ENCODE measurements around the gene EDARADD.
"Not testable (repeated sequence)": the region's sequence is repeated elsewhere in the genome, so short reads cannot be mapped to it uniquely, and the experiment has no call there.

The EDARADD gene

DNA sequence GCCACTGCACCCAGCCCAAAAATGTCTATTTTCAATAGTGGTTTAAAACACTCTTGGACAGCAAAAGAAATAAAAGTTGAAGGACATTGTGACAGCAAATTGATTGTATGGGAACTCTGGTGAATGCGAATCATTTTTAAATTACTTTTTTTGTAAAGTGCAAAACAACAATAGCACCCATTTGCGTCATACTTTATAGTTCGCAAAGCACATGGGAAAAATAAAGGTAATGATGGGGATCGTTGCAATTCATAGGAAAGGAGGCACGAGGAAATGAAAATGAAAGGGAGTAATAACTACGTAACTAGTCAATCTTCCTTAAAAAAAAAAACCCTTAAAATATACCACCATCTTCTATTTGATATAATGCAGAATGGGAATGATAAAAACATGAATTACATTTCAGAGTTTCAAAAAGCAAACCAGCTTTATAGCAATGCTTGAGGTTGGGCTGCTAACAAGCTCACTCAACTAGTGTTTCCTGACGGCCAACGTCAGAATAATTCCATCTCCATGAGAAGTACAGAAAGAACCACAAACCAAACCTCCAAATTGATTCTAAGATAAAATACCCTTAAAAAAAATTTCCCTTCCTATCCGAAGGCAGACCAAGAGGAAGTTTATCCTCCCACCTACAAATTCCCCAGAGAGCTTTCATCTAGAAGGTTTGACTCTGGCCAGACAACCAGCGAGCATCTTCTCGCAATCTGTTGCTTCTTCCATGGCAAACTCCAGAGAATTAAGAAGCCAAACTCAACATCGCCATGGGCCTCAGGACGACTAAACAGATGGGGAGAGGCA lies at the start of gene EDARADD:
TSS of gene EDARADD (plus strand) at position 606 of the 801 bp plus-strand sequence. CDS start at position 765, 159 bp downstream.
- no peak for DNase-seq

DNA sequence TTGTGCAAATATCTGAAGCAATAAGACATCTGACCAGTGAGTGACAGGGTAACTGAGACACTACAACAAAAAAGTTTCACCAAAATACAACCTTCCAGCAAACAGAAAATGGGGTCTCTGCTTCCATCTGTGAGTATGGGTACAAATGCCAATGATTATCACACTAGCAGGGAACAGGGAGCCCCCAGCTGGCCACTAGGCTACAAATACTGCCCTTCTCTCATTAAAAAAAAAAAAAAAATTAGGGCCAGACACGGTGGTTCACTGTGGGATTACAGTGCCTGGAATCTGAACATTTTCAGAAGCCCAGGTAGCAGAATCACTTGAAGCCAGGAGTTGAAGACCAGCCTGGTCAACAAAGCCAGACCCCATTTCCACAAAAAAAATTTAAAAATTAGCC lies 48.4 kb upstream of the EDARADD start:
- no peak for DNase-seq

DNA sequence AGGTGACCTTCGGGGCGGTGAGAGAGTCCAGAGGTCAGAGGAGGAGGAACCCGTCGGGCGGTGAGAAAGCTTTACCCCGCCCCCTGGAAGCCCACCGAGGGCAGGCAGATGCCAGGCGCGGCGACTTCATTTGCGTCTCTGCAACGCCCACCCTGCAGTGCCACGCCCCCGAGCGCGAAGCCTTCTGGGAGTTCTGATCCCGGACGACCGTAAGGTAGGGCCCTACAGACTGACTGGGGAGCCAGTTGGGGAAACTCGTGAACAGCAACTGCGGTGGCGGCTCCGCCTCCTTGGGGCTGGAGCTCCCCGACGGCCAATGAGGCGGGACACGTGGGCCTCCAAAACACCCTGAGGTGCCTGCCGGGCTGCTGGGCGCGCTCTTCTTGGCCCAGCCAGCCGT lies 46.0 kb upstream of the EDARADD start:
- DNase-seq: no peak

DNA sequence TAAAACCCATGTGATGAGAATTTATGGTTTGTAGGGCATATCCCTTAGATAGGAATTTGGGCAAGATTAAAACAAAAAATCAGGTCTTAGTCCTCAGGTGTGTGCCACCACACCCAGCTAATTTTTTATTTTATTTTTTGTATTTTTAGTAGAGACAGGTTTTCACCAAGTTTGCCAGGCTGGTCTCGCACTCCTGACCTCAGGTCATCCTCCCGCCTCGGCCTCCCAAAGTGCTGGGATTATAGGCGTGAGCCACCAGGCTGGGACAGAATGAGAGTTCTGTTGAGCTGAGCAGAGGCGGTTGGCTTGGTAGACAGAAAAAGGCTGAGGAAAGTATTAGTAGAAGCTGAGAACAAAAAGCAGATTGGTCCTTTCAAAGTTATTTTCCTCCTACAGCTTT lies 43.8 kb upstream of the EDARADD start:
- no peak for DNase-seq

DNA sequence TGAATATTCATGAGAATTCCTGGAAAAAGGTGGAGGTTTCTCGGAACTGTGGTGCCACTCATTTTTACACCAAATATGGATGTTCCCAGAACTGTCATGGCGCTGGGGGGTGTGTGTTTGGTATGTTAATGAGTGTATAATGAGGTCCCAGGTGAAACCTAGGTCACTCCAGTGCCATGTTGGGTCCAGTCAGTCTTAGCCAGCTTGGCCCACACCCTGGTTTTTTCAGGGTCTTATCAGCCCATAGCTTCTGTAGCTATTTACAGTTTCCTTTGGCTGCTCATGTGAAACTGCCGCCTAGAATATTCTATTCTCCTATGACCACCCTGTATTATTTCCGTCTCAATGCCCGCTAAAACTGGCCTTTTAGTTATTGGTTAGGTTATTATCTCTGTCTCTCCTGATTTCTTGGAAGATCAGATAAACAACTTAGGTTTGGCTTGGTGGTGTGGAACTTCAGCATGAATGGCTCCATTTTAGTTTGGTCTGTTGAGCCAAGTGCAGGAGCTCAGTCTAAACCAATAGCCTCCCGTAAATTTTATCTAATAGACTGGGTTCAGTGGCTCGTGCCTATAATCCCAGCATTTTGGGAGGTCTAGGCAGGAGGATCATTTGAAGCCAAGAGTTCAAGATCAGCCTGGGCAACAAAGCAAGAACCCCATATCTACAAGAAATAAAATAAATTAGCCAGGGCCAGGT lies 42.1 kb upstream of the EDARADD start:
- DNase-seq: no peak

DNA sequence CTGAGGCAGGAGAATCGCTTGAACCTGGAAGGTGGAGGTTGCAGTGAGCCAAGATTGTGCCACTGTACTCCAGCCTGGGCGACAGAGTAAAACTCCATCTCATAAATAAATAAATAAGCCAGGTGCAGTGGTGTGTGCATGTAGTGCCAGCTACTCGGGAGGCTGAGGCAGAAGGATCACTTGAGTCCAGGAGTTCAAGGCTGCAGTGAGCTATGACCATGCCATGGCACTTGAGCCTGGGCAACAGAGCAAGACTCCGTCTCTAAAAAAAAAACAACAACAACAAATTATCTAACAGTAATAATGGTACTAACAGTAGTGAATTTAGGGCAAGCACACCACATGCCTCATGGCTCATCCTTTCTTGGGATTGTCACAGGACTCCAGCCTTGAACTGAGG lies 41.3 kb upstream of the EDARADD start:
- DNase-seq: not testable (repeated sequence)

DNA sequence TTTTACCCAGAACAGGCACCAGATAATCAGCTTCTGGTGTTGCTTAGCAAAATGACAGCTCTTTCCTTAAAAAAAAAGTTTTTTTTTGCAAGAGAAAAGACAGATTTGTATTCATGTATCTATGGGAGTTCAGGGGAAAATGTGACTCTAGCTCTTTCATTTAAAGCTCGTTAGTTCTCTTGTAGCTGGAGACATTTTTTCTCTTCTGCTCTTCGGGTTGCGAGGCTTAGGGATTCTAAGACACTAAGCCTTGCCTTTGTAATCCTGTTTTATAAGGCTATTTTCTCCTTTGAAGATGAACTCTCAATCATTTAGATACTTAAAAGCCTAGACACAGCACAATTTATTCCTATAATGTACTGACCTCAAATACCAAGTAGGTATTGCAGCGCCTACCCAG lies 40.3 kb upstream of the EDARADD start:
- DNase-seq: no peak

DNA sequence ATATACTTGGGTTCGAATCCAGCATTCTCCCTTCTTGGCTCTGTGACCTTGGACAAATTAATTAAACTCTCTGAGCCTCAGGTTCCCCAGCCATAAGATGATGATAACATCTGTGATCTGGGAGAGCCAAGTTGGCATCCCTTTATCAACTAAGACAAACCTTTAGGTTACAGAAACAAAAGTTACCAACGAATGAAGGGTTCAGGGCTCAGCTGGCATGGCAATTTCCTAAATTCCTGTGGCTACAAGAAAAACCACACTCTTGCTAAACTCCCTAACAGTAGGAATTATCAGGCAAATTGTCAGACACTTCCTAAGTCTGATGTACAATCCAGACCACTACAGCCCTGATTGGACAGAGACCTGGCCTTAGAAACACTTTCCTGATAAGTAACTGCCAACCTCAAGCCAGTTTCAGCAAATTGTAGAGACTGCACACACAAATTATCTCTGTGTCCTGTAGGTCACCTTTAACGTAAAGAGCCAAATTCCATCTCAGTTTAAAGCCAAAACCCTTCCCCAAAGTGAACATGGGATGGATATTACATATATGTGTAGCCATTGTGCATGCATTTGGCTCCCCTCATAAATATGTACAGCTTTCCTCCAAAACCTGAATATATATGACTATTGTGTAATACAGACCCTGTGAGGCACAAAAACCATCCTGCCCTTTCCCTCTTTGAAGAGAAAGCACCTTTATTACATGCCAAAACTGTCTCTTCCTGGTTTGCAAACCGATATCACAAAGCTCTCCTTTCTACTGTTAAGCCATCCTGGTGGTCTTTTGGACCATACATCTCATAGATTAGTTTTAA lies 39.5 kb upstream of the EDARADD start:
- DNase-seq: no peak

DNA sequence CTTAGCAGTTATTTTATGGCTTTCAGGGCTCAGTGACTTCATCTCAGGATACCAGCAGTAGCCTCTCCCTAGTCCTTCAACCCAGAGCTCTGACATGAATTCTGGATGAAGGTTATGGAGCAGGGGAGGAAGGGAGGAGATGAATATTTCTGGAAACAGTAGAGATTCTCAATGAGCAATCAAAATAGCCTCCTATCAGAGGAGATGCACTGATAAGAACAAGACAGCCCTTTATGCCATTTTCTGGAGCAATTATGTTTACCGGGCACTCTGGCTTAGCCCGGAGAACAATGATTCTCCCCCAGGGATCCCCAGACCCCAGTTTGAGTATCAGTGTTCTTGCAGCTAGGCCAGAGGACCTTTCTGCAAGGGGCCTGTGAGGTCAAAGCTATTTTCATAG lies 37.9 kb upstream of the EDARADD start:
- DNase-seq: no peak

DNA sequence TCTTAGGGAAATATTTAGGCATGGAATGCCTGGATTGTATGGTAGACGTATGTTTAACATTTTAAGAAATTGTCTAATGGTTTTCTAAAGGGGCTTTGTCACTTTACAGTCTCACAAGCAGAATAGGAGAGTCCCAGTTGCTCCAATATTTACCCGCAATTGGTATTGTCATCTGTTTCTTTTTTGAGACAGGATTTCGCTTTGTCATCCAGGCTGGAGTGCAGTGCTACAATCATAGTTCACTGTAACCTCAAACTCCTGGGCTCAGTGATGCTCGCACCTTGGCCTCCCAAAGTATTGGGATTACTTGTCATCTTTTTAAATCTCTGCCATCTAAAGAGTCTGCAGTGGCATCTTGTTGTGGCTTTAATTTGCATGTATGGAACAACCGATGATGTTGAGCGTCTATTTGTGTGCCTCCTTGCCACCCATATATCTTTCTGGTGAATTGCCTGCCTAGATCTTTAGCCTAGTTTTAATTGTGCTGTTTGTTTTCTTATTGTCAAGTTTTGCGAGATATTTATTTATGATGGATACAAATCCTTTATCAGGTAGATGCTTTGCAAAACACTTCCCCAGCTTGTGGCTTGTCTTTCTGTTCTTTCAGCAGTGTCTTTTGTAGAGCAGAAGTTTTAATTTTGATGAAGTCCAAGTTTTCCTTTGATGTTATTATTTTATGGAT lies 32.0 kb upstream of the EDARADD start:
- DNase-seq: no peak

DNA sequence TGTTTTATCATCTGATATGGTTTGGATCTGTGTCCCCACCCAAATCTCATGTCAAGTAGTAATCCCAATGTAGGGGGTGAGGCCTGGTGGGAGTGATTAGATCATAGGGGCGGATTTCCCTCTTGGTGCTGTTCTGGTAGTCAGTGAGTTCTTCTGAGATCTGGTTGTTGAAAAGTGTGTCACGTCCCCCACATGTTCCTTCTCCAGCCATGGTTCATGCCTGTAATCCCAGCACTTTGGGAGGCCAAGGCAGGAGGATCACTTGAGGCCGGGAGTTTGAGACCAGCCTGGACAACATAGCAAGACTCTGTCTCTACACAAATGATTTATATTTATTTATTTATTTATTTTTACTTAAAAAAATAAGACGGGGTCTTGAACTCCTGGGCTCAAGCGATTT lies 30.8 kb upstream of the EDARADD start:
- DNase-seq: no peak

DNA sequence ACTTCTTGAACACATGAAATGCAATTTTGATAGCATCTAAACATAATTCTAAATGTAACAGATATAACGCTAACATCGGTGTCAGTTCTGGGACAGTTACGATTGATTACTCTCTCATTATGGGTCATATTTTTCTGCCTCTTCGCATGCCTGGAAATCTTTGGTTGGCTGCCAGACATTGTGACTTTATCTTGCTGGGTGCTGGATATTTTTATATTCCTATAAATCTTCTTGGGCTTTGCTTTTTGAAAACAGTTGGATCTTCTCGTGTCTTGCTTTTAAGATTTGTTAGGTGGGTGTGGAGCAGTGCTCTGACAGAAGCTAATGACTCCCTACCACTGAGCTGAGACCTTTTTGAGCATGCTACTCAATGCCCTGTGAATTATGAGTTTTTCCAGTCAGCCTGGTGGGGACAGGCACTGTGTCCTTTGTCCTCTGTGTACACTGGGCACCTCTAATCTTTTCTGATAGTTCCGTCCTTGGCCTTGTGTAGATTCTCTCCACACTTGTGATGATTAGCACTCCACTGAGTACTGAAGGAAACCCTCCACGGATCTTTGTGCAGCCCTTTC lies 28.0 kb upstream of the EDARADD start:
- no peak for DNase-seq

DNA sequence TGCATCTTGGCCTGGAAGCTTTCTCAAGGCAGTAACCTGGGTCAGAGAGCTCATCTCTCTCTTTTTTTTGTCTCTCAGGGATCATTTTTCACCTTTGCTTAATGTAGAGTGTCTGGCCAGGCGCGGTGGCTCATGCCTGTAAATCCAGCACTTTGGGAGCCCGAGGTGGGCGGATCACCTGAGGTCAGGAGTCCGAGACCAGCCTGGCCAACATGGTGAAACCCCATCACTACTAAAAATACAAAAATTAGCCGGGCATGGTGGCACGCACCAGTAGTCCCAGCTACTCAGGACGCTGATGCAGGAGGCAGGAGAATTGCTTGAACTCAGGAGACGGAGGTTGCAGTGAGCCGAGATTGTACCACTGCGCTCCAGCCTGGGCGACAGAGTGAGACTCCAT lies 27.4 kb upstream of the EDARADD start:
- DNase-seq: not testable (repeated sequence)

DNA sequence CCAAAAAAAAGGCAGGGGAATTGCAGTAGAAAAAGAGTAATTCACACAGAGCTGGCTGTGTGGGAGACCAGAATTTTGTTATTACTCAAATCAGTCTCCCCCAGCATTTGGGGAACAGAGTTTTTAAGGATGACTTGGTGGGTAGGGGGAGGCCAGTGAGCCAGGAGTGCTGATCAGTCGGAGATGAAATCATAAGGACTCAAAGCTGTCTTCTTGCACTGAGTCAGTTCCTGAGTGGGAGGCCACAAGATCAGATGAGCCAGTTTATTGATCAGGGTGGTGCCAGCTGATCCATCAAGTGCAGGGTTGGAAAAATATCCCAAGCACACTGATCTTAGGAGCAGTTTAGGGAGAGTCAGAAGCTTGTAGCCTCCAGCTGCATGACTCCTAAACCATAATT lies 23.7 kb upstream of the EDARADD start:
- peak; percentile 34 for DNase-seq

DNA sequence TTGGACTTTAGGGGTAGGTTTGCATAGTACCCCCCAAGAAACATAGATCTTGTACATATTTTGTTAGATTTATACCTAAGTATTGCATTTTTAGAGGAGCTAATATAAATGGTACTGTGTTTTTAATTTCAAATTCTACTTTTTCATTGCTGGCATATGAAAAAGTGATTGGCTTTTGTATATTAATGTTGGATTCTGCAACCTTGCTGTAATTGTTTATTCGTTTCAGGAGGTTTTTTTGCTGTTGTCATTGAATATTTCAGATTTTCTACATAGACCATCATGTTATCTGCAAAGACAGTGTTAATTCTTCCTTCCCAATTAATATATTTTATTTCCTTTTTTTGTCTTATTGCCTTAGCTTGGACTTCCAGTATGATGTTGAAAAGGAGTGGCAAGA lies 23.0 kb upstream of the EDARADD start:
- DNase-seq: no peak

DNA sequence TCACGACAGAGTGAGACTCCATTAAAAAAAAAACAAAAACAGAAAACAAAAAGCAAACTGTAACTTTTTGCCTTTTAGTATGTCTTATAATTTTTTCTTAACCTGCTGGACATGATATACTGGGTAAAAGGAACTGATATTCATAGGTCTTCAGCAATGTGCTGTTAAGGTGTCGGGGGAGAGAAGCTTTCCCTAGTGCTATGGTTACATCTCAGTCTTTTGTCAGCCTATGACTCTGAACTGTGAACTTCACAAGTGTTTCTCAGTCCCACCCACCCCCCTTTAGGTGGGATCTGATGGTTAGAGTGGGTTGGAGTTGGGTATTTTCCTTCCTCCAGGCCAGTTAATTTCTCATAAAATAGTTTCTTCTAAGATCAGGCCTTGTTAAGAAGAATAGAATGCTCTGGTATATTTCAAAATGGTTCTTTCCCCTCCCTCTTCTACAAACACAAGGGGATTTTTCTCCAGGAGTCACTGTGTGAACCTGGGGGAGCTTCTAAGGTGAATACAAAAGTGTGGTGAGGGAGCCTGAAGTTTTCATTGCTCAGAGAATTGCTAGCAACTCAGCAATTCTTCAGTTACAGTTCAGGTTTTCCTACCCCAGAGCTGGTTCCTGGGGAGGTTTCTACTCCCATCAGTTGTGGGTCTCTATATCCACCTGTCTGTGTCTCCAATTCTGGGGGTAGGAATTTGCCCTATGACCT lies 16.1 kb upstream of the EDARADD start:
- DNase-seq: no peak

DNA sequence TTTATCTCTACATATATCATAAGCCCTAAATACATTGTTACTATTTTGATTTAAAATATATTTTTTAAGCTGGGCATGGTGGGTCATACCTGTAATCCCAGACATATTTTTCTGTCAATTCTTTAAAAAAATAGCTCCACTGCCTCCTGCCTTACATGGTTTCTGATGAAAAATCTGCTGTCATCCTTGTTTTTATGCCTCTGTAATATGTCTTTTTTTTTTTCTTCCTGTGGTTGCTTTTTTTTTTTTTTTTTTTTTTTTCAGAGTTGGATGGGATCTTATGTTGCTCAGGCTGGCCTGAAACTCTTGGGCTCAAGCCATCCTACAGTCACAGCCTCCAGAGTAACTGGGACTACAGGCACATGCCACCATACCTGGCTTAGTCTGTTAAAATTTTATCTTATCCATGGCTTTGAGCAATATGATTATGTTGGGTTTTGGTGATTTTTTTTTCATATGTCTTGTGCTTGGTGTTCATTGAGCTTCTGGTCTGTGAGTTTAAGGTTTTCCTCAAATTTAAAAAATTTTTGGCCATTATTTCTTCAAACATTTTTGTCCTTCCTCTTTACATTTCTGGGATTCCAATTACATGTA lies 12.4 kb upstream of the EDARADD start:
- no peak for DNase-seq

DNA sequence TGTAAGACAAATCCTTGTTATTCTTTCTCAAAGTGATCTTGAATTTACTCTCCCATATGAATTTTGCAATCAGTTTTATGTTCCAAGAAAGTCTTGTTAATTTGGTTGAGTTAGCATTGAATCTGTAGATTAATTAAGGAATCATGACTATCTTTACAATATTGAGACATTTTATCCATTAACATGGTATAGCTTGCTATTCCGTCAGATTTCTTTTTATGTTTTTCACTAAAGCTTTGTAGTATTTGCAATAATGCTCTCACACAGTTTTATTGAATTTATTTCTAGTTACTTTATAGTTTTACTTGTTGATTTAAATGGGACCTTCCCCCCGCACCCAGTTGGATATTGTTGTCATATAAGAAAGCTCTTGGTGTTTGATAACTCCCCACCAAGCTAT lies 5.8 kb upstream of the EDARADD start:
- no peak for DNase-seq

DNA sequence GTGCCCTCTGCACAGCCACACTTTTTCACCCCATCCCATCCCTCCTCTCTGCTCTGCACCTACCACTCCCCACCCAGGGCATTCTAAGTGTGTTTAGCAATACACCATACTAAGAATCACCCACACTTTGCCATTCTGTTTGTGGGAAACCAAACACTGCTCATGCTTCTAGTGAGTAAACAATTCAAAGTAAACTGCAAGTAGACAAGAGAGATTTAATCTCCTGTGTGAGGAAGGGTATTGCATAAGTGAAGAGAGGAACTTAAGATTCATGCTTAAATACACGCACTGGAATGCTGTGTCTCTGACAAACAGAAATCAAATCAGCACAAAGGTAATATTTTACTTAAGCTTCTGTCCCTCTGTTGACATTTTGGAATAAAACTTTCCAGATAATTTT lies 4.8 kb upstream of the EDARADD start:
- no peak for DNase-seq

DNA sequence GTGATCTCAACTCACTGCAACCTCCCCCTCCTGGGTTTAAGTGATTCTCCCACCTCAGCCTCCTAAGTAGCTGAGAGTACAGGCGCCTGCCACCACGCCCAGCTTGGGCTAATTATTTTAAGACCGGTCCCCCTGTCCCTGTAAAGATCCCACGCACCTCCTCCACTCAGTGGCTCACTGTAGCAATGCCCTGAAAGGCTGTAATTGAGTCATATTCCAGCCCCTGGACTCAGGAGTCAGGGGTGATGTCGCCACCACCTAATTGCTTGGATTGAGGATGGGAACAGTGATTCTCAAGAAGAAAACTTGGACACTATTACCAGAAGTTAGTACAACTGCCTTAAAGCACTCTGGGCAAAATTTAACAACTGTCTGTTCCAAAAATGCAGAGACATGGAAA lies 3.1 kb upstream of the EDARADD start:
- DNase-seq: no peak

DNA sequence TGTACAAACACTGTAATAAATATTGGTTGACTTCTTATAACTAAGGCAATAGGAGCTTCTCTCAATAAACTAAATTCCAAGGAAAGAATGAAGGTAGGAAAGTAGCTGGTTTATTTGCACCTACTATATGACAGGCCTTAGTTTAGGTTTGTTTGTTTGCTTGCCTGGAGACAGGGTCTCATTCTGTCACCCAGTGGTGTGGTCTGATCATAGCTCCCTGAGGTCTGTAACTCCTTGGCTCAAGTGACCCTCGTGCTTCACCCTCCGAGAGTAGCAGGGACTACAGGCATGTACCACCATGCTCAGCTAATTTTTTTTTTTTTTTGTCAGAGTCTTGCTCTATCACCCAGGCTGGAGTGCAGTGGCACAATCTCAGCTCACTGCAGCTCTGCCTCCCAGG lies 1.9 kb upstream of the EDARADD start:
- no peak for DNase-seq

DNA sequence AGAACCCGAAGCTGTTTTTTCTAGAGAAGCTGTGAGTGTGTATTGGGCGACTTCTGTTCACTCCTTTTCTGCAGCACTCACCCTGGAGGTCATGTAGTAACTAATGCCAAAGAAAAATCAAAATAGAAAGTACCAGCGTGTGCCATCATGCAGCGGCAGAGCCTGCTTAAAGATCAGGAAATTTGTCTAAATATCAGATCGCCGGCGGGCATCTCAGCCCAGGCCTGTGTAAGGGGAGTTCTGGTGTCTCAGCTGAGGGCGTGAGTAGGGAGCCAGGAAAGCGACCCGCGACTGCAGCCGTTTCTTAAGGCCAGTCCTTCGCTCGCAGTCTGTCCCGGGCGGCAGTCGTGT lies 768 bp downstream of the EDARADD start:
- no peak for DNase-seq
